NCI-H2171 (cell line): Measurements from ENCODE around the gene SLC16A3.

Experiments
- DNase-seq: peaks from one replicate; lab custom pipeline; 2025; lab: John Stamatoyannopoulos, UW

Gene SLC16A3

DNA sequence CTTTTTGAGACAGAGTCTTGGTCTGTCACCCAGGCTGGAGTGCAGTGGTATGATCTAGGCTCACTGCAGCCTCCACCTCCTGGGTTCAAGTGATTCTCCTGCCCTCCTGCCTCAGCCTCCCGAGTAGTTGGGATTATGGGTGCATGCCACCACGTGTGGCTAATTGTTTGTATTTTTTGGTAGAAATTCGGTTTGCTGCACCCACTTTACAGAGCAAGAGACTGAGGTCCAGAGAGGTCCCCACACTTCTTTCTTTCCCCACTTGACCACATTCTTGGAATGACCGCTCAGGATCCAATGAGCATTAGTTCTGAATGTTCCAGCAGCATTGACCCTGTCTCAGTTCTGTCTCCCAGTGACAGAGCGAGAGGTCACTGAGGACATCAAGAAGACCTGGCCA is 5.3 kb upstream of the SLC16A3 start:
- DNase-seq, result no peak

DNA sequence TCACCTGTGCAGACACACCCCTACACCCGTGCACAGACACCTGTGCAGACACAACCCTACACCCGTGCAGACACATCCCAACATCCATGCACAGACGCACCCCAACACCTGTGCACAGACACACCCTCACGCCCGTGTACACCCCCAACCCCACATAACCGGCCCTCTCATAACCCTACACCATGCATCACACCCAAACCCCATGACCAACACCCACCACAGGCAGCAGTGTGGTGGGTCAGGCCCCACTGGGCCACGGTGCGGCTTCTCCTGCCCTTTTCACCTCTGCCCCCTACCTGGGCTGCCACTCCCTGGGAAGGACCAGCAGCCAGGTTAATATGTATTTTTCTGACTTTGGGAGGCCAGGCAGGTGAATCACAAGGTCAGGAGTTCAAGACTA is 4.2 kb upstream of the SLC16A3 start:
- DNase-seq, result no peak

DNA sequence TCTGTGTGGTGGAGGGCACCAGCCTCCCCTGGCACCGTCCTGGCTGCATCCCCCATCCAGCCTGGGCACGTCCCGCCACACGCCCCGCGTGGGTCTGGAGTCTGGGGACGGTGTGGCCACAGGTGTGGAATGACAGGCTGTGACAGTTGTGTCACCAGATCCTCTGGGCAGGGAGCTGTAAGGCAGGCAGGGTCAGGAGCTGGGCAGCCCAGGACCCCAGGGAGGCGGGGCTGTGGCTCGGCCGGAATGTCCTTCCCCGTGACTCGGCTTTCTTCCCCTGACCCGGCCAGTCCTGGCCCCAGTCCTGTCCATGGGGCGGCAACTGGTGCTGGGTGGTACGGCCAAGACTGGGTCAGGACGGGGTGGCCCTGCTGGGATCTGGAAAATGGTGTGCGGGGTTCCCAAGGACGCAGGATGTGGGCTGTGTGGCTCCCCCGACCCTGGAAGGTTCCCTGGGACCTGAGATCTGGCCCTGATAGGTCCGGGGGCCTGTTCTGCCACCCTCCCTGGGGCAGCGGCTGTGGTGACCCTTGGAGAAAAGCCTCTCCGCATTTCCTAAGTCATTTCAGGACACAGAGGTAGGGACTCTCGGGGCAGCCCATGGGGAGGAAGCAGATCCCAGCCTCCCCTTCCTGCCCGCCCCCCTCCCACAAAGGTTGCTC is 3.3 kb upstream of the SLC16A3 start:
- DNase-seq, result no peak

DNA sequence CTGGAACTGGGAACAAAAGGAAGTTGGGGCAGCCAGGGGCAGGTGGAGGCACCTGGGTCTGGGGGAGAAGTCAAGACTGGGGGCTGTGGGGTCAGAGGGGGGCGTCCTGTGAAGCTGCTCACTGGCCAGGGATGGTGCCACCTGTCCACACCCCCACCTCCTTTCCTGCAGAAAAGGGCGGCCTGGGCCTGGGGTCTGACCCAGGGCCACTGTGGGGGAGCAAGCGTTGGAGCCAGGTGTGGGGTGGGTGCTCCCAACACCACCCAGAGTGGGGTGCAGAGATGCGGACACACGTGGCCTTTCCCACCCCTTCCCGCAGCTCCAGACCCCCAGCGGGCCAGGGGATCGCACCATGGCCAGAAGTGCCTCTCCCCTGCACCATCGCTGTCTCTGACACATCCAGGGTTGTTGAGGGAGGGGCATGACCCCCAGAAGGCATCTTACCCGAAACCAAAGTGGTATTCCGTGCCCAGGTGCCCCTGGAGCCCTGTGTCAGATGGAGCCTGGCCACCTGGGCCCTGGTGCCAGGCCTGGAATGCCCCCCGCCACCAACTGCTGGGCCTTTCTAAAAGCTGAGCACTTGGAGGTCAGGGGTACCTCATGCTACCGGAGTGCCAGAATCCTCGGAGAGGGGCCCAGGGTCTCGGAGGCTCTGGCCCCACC is 2.6 kb upstream of the SLC16A3 start:
- DNase-seq, result no peak

DNA sequence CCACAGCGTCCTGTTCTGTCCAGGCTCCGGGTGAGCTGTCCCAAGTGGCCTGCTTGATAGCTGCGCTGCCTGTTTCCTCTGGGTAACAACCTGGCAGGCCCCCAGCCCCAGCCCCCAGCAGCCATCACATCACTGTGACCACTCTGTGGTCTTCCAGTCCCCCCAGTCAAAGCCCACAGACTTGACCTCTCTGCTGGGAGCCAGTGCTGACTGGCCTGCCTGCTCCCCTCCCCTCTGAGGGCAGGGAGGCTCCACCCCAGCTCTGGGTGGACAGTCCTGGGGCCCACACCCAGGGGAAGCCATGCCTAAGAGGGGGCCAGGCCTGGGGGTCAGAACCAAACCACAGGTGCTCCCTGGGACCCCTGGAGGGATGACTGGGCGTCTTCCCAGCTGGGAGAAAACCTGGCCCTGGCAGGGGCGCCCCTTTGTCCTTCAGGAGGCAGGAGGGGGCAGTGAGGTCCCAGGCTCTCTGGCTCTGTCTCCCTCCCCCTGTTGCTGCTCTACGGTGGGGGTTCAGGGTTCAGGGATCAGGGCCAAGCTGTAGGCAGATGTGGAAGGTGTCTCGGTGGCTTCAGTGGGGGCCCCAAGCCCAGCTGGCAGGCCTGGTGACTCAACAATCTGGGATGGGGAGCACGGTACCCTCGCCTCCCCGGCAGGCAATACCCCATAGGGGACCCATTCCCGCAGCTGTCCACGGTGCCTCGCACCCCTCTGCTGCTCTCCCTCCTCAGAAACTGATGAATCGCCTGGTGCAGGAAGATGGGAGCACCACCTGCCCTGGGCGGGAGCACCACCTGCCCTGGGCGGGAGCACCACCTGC is 1.8 kb upstream of the SLC16A3 start:
- no peak for DNase-seq

DNA sequence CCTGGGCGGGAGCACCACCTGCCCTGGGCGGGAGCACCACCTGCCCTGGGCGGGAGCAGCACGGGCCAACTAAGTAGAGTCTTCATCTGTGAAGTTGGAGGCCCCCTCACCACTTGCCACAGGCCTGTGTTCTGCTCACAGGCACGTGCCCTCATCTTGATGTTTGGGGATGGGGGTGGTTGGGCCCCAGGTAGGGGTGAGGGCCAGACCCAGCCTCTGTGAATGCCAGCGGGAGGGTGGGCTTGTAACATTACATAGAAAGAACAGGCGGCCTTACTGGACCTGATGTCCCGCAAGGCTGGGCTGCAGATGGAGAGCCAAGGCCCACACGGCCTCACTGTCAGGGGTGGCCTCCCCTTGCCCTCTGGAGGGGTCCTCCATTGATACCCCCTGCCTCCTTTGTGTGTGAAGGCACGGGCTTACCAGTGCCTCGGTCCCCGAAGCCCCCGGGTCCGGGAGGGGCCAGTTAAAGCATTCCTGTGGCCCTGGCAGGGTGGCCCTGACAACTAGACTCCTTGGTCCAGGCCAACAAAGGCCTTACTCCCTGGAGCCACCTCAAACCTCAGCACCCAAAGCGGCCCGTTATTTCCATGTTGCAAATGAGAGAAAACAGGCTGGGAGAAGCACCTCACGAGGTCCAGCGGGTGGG is 1.1 kb upstream of the SLC16A3 start:
- DNase-seq, result no peak

DNA sequence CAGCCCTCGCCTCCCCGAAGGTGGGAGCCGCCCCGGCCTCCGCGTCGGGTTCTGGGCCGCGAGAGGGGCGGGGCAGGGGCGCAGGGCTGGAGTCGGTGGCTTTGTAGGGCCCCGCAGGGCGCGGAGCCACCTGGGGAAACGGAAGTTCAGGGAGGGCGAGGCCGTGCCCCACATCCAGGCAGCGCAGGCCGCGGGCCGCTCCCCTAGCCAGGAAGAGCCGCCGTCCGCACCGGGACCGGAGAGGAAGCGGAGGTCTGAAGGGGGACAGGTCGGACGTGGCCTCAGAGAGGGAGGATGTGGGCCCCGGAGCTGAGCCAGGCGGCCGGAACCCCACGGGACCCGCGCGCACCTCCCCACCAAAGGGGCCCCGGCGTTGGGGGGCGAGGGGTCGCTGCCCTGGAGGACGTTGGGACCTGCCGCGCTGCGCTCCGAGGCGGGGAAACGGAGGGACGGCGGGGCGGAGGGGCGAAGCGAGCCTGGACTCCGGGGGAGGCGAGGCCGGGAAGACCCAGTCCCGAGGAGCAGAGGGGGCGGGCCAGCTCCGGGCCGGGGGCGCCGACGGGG is 482 bp upstream of the SLC16A3 start:
- no peak for DNase-seq

DNA sequence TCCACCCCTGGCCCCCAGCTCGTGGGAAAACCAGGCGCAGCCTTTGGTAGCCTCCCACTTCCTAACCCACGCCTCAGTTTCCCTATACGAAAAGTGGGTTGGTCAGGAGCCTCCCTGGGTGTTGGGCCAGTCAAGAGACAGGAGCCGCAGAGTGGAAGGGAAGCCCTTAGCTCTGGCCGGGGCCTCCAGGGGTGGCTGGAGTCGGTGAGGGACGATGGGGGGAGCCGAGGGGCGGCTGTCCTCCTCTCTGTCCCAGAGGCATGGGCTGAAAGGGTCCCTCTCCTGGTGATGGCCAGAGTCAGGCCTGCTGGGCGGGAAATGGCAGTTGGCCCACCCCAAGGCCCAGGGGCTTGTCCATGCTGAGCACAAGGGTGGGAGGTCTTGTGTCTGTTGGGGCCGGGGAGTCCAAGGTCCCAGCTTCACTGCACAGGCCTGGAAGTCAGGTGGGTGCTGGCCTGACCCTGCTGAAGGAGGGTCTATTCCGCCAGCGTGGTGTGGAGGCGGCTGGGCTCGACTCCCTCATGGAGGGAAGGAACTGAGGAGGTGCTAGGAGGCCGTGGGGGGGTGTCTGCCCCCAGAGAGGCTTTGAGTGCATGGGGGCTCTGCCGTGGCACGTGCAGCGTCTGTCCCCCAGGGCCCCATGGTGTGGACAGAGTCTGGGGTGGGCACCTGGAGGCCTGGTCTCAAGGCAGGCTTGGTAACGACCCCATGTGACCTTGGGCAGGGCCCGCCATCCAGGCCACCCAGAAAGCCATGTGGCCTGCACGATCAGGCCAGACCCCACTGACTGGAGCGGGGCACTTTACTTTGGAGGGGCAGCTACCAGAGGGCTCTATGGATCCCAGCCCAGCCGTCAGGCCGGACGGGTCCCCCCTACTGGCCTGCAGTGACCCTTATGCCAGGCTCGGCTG is 1.1 kb downstream of the SLC16A3 start:
- DNase-seq, result no peak

DNA sequence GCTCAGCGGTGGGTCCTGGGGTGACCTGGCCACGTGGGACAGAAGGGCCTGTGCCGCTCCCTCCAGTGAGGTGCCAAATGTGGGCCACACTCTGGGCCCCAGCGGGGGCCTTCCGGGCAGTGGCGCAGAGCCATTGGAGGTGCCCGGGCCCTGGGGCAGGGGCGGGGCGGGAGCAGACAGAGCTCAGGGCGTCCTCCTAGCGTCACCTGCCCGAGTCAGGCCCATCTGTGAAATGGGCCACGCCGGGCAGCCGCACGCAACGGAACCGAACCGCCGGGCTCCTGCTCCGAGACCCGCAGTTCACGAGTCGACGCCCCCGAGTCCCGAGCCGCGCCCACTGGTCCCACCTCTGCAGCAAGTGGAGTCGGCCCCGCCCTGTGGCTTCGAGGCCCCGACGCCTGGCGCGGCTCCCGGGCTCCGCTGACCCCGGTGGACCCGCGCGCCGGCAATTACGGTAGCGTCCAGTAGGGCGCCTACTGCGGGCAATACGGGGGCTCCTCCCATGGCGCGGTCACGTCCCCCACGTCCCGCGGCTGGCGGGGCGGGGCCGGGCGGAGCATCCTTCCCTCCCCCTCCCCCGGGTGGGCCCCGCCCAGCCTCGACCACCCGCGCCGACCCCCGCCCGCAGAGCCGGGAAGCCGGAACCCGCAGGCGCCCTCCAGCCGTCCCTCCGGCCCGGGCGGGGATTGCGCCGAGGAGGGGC is 1.9 kb downstream of the SLC16A3 start:
- DNase-seq, result no peak

DNA sequence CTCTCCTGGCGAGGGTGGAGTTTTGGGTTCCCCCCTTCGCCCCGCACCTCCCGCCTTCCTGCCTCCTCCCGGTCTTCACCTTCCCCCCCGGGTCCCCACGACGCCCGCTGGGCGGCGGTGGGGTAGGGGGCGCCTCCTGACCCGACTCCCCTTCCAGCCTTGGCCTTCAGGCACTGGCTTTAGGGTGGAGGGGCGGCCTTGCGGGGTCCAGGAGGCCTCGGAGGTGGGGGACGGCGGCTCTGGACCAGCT is 2.4 kb downstream of the SLC16A3 start:
- no peak for DNase-seq

DNA sequence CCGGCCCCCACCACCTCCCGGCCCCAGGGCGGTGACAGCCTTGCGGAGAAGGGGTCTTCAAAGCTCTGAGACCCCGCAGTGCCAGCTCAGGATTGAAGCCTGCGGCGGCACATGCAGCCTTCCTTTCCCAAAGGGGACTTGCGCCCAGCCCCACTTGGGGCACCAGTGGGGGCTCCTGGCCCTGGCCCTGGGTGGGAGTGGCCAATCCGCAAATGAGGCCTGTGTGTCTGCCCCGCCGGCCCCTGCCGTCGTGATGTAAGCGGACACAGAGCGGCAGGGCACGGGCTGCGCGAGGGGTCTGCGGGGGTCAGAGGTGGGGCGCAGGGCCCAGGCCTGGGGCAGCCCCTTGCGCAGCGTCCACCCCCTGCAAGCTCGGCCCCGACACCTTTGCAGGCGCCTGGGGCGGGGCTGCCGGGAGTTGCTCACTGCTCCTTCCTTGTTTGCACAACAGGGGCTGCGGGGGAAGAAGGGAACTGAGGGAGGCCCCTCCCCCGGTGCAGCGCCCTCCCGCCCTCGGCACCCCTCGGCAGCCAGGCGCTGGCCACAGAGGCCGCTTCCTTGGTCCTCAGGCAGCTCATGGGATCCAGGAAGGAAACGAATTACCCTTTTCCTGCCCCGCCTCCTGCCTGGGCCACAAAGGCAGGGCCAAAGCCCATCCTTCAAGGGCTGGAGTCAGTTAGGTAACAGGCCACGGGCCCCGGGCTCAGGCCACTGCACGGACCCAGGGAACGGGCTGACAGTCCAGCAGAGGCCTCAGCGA is 2.9 kb downstream of the SLC16A3 start:
- no peak for DNase-seq

DNA sequence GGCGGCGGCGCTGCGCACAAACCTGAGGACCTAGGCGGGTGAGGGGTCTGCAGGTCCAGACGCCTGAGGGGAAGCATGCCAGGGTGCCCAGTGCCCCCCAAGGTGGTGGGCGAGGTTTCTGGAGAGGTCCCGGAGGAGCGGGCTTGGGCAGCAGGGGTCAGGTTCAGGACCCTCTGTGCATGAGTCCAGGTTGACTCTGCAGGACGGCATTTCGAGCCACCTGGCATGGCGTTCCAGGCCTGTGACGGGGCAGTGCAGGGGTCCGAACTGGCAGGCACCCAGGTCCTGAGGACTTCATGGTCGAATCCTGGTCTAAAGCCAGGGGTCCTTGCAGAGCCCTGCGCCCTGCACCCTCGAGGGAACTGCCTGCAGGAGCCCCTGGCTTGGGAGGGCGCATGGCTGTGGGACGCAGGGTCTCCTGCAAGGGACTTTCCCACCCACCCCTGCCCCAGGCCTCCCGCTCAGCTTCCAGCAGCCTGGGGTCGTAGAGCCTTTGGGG is 3.5 kb downstream of the SLC16A3 start:
- no peak for DNase-seq

DNA sequence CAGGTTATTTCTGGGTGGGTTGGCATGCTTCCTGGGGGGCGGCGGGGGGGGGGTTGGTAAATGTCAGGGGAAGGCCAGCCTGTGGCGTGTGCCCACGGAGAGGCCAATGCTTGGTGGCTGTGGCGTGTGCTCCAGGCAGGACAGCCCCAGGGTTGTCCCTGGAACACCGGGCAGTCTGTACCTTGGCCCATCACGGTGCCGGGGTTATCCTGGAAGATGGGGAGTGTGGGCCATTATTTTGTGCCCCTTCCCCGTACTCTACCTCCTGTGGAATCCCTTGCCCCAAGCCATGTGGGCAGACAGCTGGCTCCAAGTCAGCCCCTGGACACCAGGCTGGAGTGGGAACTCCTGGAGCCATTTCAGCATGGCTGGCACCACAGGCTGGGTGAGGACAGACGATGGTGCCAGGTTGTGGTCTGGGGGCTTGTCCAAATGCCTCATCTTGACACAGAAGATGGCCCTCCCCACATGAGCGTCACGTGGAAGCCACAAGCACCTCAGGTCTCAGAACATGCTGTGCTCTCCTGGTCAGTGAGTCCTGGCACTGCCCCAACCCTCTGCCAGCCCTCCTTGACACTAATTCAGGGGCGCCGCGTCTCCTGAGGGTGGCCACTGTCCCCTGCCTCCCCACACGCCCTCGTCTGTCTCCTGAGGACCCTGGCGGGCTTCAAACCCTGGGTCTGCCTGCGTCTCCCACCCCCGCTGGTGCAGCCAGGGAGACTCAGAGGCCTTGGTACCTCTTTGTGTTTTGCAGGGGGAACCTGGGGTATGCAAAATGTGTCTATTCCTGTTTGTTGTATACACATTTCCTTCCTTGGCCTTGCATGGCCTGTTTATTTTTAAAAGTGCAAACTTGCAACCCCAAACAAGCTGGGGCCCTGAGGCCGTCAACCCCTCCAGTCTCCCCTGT is 4.3 kb downstream of the SLC16A3 start:
- DNase-seq, result no peak

DNA sequence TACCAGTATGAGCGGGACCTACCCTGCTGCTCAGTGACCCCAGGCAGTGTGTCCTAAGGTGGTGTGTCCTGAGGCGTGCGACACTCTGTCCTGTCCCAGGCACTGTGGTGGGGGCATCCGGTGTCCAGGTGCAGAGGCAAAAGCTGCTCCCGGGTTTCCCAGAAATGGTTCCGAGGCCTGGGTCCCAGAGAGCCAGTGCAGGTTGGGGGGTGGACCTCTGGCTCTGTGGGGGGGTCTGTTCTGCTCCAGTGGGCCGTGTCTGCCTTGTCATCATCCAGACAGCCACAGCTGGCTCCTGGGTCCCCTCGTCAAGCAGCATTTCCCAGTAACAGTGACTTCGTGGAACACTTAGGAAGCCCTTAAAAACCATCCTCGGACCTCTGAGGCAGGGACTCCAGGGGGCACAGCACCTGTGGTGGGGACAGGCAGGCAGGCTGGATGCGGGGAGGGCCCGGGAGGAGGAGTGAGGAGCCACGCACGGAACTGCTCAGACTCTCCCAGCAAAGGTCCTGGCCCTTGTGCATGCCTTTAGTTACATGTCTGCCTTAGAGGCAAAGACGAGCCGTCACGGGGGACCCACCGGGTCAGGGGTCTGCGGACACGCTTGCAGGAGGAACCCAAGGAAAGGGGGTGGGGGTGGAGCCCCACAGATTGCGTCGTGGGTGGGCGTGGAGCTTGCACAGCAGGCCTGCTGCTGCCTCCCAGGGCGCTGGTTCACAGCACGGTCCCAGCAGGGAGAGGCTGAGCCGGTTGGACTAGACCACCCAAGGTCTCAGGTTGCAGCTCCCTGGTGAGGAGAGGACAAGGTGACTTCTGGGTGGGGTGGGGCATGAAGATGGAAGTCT is 5.6 kb downstream of the SLC16A3 start:
- DNase-seq, result no peak

DNA sequence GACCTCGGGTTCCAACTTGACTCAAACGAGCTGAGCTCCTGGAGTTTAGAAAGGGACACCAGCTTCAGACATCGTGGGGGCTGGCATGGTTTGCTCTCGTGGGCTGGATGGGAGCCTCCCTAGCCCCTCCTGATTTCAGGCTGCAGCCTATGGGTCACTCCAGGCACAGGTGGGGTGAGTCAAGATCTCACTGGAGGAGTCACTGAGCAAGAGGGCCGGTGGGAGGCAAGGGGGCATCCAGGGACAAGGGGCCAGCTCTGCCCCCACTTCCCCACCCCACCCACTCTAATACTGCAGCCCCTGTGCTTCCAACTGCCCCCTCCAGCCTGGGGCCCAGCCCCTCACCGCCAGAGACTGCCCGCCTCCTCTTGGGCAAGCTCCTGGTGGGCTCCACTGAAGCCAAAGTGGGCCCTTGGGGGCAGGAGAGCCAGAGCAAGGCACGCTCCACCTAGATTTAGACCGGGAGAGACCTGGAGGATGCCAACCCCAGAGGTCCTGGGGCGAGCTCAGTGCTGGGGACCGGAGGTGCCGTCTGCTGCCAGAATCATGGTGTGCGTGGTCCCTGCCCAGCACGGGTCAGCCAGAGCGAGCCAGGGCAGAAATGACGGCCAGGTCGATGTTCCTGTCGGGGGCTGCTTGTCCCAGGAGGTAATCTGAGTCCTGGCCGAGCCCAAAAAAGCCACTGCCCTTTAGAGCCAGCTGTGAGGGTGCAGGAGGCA is 6.4 kb downstream of the SLC16A3 start:
- no peak for DNase-seq

DNA sequence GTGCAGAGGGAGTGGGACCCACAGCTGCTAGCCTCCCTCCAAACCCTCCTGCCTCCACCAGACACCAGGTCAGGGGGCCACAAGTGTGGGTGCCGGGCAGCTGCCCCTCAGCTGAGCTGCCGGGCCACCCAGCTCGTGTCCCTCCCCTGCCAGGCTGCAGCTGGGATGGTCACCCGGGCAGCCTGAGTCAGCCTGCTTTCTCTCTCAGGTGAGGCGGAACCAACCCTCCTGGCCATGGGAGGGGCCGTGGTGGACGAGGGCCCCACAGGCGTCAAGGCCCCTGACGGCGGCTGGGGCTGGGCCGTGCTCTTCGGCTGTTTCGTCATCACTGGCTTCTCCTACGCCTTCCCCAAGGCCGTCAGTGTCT is 6.9 kb downstream of the SLC16A3 start:
- no peak for DNase-seq
